H1 (cell line): ENCODE results near the gene RBFOX1. TPM values are rescaled to one million over a fixed set of nuclear protein-coding genes. Genes with fewer than 3 reads are reported as not detected.

ENCODE experiments used
- CTCF ChIA-PET: fragments of 300-600 bp; sonication (Branson Sonifier 250); formaldehyde crosslinking; loops from one replicate; lab custom pipeline; 2021; ENCODE audit not compliant: partially characterized antibody; lab: Charles Lee
- POLR2A ChIA-PET: fragments of 300-600 bp; sonication (Branson Sonifier 250); formaldehyde crosslinking; loops from one replicate; lab custom pipeline; 2021; ENCODE audit warnings: inconsistent platforms; ENCODE audit not compliant: partially characterized antibody; lab: Charles Lee
- DNase-seq, 2 experiments: peaks; one replicate each; pipeline versions ENCODE4 v3.0.0 to v3.0.0-alpha.2; 2010 to 2022; ENCODE audit warnings: low spot score in 2 of 2, low read depth in 1 of 2, mixed read lengths in 1 of 2
- FAIRE-seq: peaks from 2 replicates; lab custom pipeline; 2011; peaks lifted over from hg19 to GRCh38; lab: Jason Lieb, UNC
- H2AFZ ChIP-seq: 2 replicates; pipeline ENCODE4 v1.8.1; 2012; ENCODE audit warnings: low read length, inconsistent platforms
- H2AK5ac ChIP-seq: 2 replicates; pipeline ENCODE4 v1.6.1; 2013; ENCODE audit warnings: low read depth, low read length
- H2BK120ac ChIP-seq: replicated peaks from 2 replicates; pipeline ENCODE3; 2013; ENCODE audit warnings: low read depth, low read length, inconsistent platforms
- H2BK12ac ChIP-seq: 2 replicates; pipeline ENCODE4 v1.6.1; 2013; ENCODE audit warnings: low read depth, low read length
- H2BK15ac ChIP-seq: 2 replicates; pipeline ENCODE4 v1.6.1; 2013; ENCODE audit warnings: low read length
- H2BK20ac ChIP-seq: 2 replicates; pipeline ENCODE4 v1.6.1; 2013; ENCODE audit warnings: low read length
- H2BK5ac ChIP-seq: 2 replicates; pipeline ENCODE4 v1.6.1; 2013; ENCODE audit warnings: low read depth, low read length
- H3K14ac ChIP-seq: 2 replicates; pipeline ENCODE4 v1.6.1; 2013; ENCODE audit warnings: inconsistent platforms; ENCODE audit not compliant: insufficient read length
- H3K18ac ChIP-seq: 2 replicates; pipeline ENCODE4 v1.6.1; 2013; ENCODE audit warnings: low read length; ENCODE audit errors: extremely low read depth
- H3K23ac ChIP-seq: 2 replicates; pipeline ENCODE4 v1.6.1; 2013; ENCODE audit warnings: inconsistent platforms; ENCODE audit not compliant: insufficient read length
- H3K23me2 ChIP-seq: 2 replicates; pipeline ENCODE4 v1.6.1; 2013; ENCODE audit warnings: low read depth, low read length
- H3K27ac ChIP-seq: 2 replicates; pipeline ENCODE4 v1.6.1; 2011; ENCODE audit warnings: low read depth, low read length, inconsistent platforms
- H3K27me3 ChIP-seq, 4 experiments: replicated peaks in 1 of 4; 1 replicate in 1 of 4; 2 replicates in 3 of 4; pipeline versions ENCODE4 v1.6.1 to v1.8.1; 2011 to 2013; ENCODE audit warnings: low read length in 3 of 4, mild to moderate bottlenecking in 3 of 4, inconsistent platforms in 2 of 4, mixed read lengths in 2 of 4, moderate library complexity in 1 of 4; ENCODE audit not compliant: control insufficient read depth in 3 of 4, insufficient read depth in 3 of 4; ENCODE audit errors: extremely low read depth in 1 of 4
- H3K36me3 ChIP-seq, 4 experiments: 2 replicates each; pipeline versions ENCODE4 v1.6.1 to v1.8.1; 2011 to 2013; ENCODE audit warnings: mild to moderate bottlenecking in 4 of 4, low read length in 3 of 4, moderate library complexity in 2 of 4, control low read depth in 1 of 4, inconsistent platforms in 1 of 4; ENCODE audit not compliant: insufficient read depth in 4 of 4, control insufficient read depth in 2 of 4
- H3K4ac ChIP-seq: replicated peaks from 2 replicates; pipeline ENCODE3; 2013; ENCODE audit warnings: low read length, low read depth, mixed read lengths, inconsistent platforms; ENCODE audit not compliant: insufficient read length
- H3K4me1 ChIP-seq, 4 experiments: replicated peaks in 1 of 4; 1 replicate in 1 of 4; 2 replicates in 3 of 4; pipeline versions ENCODE4 v1.6.1 to v1.8.1; 2011 to 2013; ENCODE audit warnings: low read length in 3 of 4, inconsistent platforms in 2 of 4, mixed read lengths in 1 of 4; ENCODE audit not compliant: insufficient read depth in 4 of 4, control insufficient read depth in 3 of 4
- H3K4me2 ChIP-seq, 2 experiments: 2 replicates each; pipeline versions ENCODE4 v1.6.1 to v1.8.1; 2011 to 2013; ENCODE audit warnings: low read depth in 2 of 2, low read length in 2 of 2, control low read depth in 1 of 2, inconsistent platforms in 1 of 2, mild to moderate bottlenecking in 1 of 2; ENCODE audit not compliant: insufficient read depth in 1 of 2
- H3K4me3 ChIP-seq, 4 experiments: fragments of 200-600, 300-600 bp in 1 of 4; sonication (generic), shearing (Covaris generic), sonication (Bioruptor Twin) in 1 of 4; 2 replicates each; pipeline versions ENCODE4 v1.5.1 to v1.8.1; 2011 to 2016; ENCODE audit warnings: low read length in 4 of 4, low read depth in 3 of 4, control low read depth in 2 of 4, inconsistent platforms in 2 of 4, mild to moderate bottlenecking in 2 of 4, mixed read lengths in 1 of 4, moderate library complexity in 1 of 4; ENCODE audit not compliant: insufficient read depth in 2 of 4; ENCODE audit errors: extremely low read depth in 1 of 4
- H3K56ac ChIP-seq: replicated peaks from 2 replicates; pipeline ENCODE3; 2013; ENCODE audit warnings: low read depth, mild to moderate bottlenecking, mixed read lengths, low read length, inconsistent platforms; ENCODE audit not compliant: insufficient read length
- H3K79me1 ChIP-seq: 2 replicates; pipeline ENCODE4 v1.6.1; 2013; ENCODE audit warnings: low read depth, low read length, control low read depth
- H3K79me2 ChIP-seq, 2 experiments: 2 replicates each; pipeline versions ENCODE4 v1.6.1 to v1.8.1; 2012 to 2013; ENCODE audit warnings: low read length in 2 of 2, mild to moderate bottlenecking in 2 of 2, inconsistent platforms in 1 of 2; ENCODE audit not compliant: insufficient read depth in 2 of 2, control insufficient read depth in 1 of 2
- H3K9ac ChIP-seq, 4 experiments: replicated peaks in 1 of 4; 1 replicate in 1 of 4; 2 replicates in 3 of 4; pipeline versions ENCODE4 v1.6.1 to v1.8.1; 2011 to 2013; ENCODE audit warnings: low read depth in 3 of 4, low read length in 3 of 4, control low read depth in 2 of 4, mild to moderate bottlenecking in 2 of 4, moderate library complexity in 2 of 4, inconsistent platforms in 1 of 4; ENCODE audit errors: extremely low read depth in 1 of 4
- H3K9me3 ChIP-seq, 2 experiments: 2 replicates each; pipeline versions ENCODE4 v1.6.1 to v1.8.1; 2012 to 2013; ENCODE audit warnings: mild to moderate bottlenecking in 2 of 2, moderate library complexity in 2 of 2, control low read depth in 1 of 2, inconsistent platforms in 1 of 2, low read depth in 1 of 2, low read length in 1 of 2, mixed read lengths in 1 of 2; ENCODE audit not compliant: insufficient read depth in 2 of 2
- H4K20me1 ChIP-seq, 2 experiments: replicated peaks in 1 of 2; 2 replicates each; pipeline versions ENCODE3 to v1.8.1; 2011 to 2013; ENCODE audit warnings: inconsistent platforms in 2 of 2, low read length in 2 of 2, mild to moderate bottlenecking in 1 of 2; ENCODE audit not compliant: insufficient read depth in 2 of 2, control insufficient read depth in 1 of 2
- H4K5ac ChIP-seq: 2 replicates; pipeline ENCODE4 v1.6.1; 2013; ENCODE audit warnings: low read length, low read depth, mixed read lengths, inconsistent platforms; ENCODE audit not compliant: insufficient read length
- H4K8ac ChIP-seq: 2 replicates; pipeline ENCODE4 v1.8.0; 2013; ENCODE audit warnings: mild to moderate bottlenecking, moderate library complexity, low read length, inconsistent platforms; ENCODE audit not compliant: insufficient read depth; ENCODE audit errors: extremely low read depth
- H4K91ac ChIP-seq: replicated peaks from 2 replicates; pipeline ENCODE3; 2013; ENCODE audit warnings: low read length, mixed read lengths, inconsistent platforms; ENCODE audit not compliant: insufficient read length
- HDAC2 ChIP-seq, 2 experiments: fragments of 300-600 bp in 1 of 2; sonication (generic) in 1 of 2; IDR thresholded peaks; 2 replicates each; pipeline ENCODE4 v1.6.1; 2011 to 2012; ENCODE audit warnings: low read depth in 2 of 2, low read length in 2 of 2, mild to moderate bottlenecking in 2 of 2, moderate library complexity in 2 of 2, borderline replicate concordance in 1 of 2, inconsistent platforms in 1 of 2
- HDAC6 ChIP-seq: IDR thresholded peaks from one replicate; pipeline ENCODE4 v1.7.1; 2012; ENCODE audit warnings: low read depth, mild to moderate bottlenecking, inconsistent platforms, low read length, moderate library complexity
- KDM5A ChIP-seq: fragments of 200-600 bp; IDR thresholded peaks from 2 replicates; pipeline ENCODE4 v1.7.1; 2012; ENCODE audit warnings: mild to moderate bottlenecking, low read length, inconsistent platforms, mixed read lengths
- MAX ChIP-seq: IDR thresholded peaks from 2 replicates; pipeline ENCODE4 v1.6.1; 2012; ENCODE audit warnings: inconsistent platforms
- NANOG ChIP-seq: IDR thresholded peaks from 2 replicates; pipeline ENCODE4 v1.6.1; 2011; ENCODE audit warnings: low read length, low read depth, mild to moderate bottlenecking, inconsistent platforms; ENCODE audit not compliant: insufficient read depth, poor library complexity, severe bottlenecking
- POLR2AphosphoS5 ChIP-seq: IDR thresholded peaks from 2 replicates; pipeline ENCODE4 v1.6.1; 2011; ENCODE audit warnings: low read depth, low read length
- RFX5 ChIP-seq: IDR thresholded peaks from 2 replicates; pipeline ENCODE4 v1.6.1; 2011; ENCODE audit warnings: low read depth, low read length, improper control_type of control experiment, borderline replicate concordance
- RNF2 ChIP-seq: fragments of 200-900, 300-1000 bp; sonication (generic); IDR thresholded peaks from 2 replicates; pipeline ENCODE4 v1.7.1; 2016; ENCODE audit warnings: borderline replicate concordance, low read depth, mild to moderate bottlenecking, antibody characterized with exemption, low read length; ENCODE audit not compliant: poor library complexity, severe bottlenecking; ENCODE audit errors: missing control alignments
- WGBS, 2 experiments: shearing (Covaris generic) in 1 of 2; methylation state at CpG; one replicate each; pipeline versions ENCODE4 v1.1.6 to v1.1.7; 2013 to 2015; ENCODE audit warnings: low lambda C conversion rate in 2 of 2, mixed read lengths in 2 of 2, inconsistent platforms in 1 of 2, low coverage in 1 of 2, missing lambda C conversion rate in 1 of 2; ENCODE audit not compliant: insufficient replicate concordance in 2 of 2, insufficient coverage in 1 of 2, insufficient read length in 1 of 2; ENCODE audit errors: extremely low coverage in 1 of 2, missing lambda C conversion rate in 1 of 2; 5-methylcytosine and 5-hydroxymethylcytosine counted together
- polyA plus RNA-seq, 7 experiments: library from polyadenylated mRNA; depleted of rRNA in 3 of 7; stranded (reverse) in 5 of 7; unstranded in 2 of 7; fragments of >200 nt in 5 of 7; fragments of 200-250 nt in 2 of 7; gene quantifications; 1 replicate in 5 of 7; 2 replicates in 1 of 7; 4 replicates in 1 of 7; pipeline versions ENCODE4 v1.2.1 to v1.2.3, GENCODE V29; 2011 to 2013; ENCODE audit warnings: missing spikeins in 2 of 7, mixed read lengths in 2 of 7
- total RNA-seq: library from RNA; stranded (reverse); fragmentation: NEBNext Ultra II Directional; extraction: Animal tissue kit (Norgen Biotek cat#: 25700); gene quantifications from 2 replicates; pipeline ENCODE4 v1.2.1, GENCODE V29; 2021

RBFOX1 gene
- total and polyA plus RNA-seq, 2 of the 8 experiments (the other 6 are each of a cell fraction or from before 2014, with no cell fraction given): 1.7 to 2.8 TPM

GRCh38 chr16:7579454-7579853, 246.8 kb downstream of the RBFOX1 start:
- Histone ChIP-seq H2BK15ac (no peak overlapping the region), H2AK5ac (no peak overlapping the region), H3K79me1 (no peaks in the 10 kb centered on the region), H3K79me2 (no peaks in the 10 kb centered on the region), H2BK20ac (no peak overlapping the region), H3K4me3 (no peak overlapping the region), H4K20me1 (no peaks in the 10 kb centered on the region), H2BK120ac (no peak overlapping the region), H3K4me1 (no peaks in the 10 kb centered on the region), H3K56ac (no peak overlapping the region), H3K4me2 (no peak overlapping the region), H3K9me3 (no peaks in the 10 kb centered on the region), H4K91ac (no peak overlapping the region), H3K4ac (no peak overlapping the region), H2BK12ac (no peak overlapping the region), H3K9ac (no peak overlapping the region), H3K27me3 (no peaks in the 10 kb centered on the region), H3K18ac (no peak overlapping the region), H4K8ac (no peak overlapping the region), H2BK5ac (no peak overlapping the region), H3K23me2 (no peaks in the 10 kb centered on the region), H3K14ac (no peak overlapping the region), H2AFZ (no peak overlapping the region), H3K23ac (no peak overlapping the region), H4K5ac (no peak overlapping the region), H3K36me3 (no peaks in the 10 kb centered on the region), H3K27ac (no peak overlapping the region)
- no peak for FAIRE-seq
- CTCF ChIA-PET: no interaction called here
- no peak for DNase-seq
- 93% methylated on average over 8 of the region's 8 CpGs; no CpG with 5 or more reads in 1 of the 2 experiments for WGBS, 2 experiments
- POLR2A ChIA-PET: no interaction called here
- TF ChIP-seq NANOG (no peak), RFX5 (no peak), RNF2 (no peak), HDAC6 (no peak), MAX (no peak), KDM5A (no peak), HDAC2 (IDR thresholded peaks at IDR 0.05; ENCODE audit: borderline replicate concordance in 1 of 2, low read depth in 2 of 2, low read length in 2 of 2) (no peak), POLR2AphosphoS5 (no peak)
